ENCODE data around the gene NAA10. TPM values are rescaled to one million over a fixed set of nuclear protein-coding genes. Genes with fewer than 3 reads are reported as not detected.

The NAA10 gene
- total and polyA plus RNA-seq, 2 experiments from 2014 or later: 83.5 to 118 TPM

DNA sequence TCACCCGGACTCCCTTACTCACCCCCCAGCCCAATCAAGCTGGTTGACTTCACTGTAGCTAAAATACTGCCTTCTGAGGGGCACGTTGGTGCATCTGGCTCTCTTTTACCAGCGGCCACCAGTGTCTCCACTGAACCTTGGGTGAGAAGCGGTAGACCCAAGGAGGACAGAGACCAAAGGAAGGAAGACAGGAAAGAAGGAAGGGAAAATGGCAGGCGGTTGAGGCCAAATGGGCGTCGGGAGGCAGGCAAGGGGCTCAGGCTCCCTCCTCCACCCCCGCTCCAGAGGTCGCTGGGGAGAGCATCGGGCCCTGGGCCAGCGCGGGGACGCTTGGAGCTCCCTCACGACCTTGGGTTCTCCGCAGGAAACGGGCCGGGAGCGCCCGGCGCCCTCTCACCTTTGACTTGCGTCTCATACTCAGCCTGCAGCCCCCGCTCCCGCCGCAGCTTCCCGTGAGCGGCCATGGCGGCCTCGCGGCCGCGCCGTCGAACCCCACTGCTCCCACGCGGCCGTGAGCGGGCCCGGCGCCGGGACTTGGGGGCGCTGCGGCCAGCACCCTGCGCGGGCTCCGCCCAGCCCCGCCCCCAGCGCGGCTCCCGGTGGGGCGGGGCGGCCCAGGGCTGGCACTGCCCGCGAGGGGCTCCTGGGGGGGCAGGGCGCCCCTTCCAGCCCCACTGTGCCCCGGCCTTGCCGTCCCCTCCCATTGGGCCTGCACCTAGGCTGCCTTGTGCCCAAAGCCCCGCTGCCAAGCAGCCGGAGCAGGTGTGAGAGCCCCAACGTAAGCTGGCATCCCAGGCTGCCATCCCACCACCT is 8.9 kb downstream of the NAA10 start, which contains the start of gene ARHGAP4:
TSS of gene ARHGAP4 (minus strand) at position 526 of the 813 bp plus-strand sequence. CDS start at position 464, 62 bp downstream.
- peak within 1 kb of the TSS; percentile 85 for H3K4me2 ChIP-seq
- 65% methylated on average over 21 of the region's 59 CpGs for WGBS (ENCODE audit: low lambda C conversion rate, missing lambda C conversion rate)
- H3K36me3 ChIP-seq (replicated peaks; ENCODE audit: insufficient read depth, low read depth): no peaks in the 10 kb centered on the region
- H3K4me3 ChIP-seq: no peak within 1 kb of the TSS
- H4K20me1 ChIP-seq (ENCODE audit: insufficient read depth, poor library complexity, severe bottlenecking): no peaks in the 10 kb centered on the region
- H3K79me2 ChIP-seq: no peaks in the 10 kb centered on the region
- no peak within 1 kb of the TSS for H2AFZ ChIP-seq
- no peaks in the 10 kb centered on the region for H3K27me3 ChIP-seq
- TF ChIP-seq EZH2phosphoT487 (IDR thresholded peaks at IDR 0.05; ENCODE audit: low read depth, severe bottlenecking, unreplicated experiment) (no peak), EZH2 (IDR thresholded peaks at IDR 0.05; ENCODE audit: borderline replicate concordance) (no peak)
- TF ChIP-seq, protein P1, sequence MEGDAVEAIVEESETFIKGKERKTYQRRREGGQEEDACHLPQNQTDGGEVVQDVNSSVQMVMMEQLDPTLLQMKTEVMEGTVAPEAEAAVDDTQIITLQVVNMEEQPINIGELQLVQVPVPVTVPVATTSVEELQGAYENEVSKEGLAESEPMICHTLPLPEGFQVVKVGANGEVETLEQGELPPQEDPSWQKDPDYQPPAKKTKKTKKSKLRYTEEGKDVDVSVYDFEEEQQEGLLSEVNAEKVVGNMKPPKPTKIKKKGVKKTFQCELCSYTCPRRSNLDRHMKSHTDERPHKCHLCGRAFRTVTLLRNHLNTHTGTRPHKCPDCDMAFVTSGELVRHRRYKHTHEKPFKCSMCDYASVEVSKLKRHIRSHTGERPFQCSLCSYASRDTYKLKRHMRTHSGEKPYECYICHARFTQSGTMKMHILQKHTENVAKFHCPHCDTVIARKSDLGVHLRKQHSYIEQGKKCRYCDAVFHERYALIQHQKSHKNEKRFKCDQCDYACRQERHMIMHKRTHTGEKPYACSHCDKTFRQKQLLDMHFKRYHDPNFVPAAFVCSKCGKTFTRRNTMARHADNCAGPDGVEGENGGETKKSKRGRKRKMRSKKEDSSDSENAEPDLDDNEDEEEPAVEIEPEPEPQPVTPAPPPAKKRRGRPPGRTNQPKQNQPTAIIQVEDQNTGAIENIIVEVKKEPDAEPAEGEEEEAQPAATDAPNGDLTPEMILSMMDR (IDR thresholded peaks at IDR 0.05; ENCODE audit: poor library complexity): no peak
- H3K9me2 ChIP-seq (replicated peaks; ENCODE audit: insufficient read depth): no peaks in the 10 kb centered on the region
- H3K9me3 ChIP-seq (ENCODE audit: low read depth): no peaks in the 10 kb centered on the region
- H3K4me1 ChIP-seq (ENCODE audit: insufficient read depth): peaks cover 7% of the 10 kb centered on the region
- H3K27ac ChIP-seq: peak within 1 kb of the TSS; percentile 95
- DNase-seq (ENCODE audit: low spot score): no peak

DNA sequence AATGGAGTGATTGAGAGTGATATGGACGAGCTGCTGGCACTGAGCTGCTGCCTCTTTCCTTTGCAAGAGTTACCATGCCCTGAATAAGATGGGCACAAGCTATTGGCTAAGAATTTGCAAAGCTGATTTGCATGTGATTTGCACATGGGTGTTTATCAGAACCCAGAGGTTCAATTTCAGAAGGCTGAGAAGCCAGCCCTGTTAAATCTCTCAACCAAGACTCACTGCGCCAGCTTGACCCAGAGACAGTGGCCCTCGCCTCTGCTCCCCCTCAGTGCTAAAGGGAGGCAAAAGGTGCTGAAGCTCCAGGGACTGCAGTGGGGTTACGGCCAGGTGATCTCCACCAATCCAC is 9.5 kb downstream of the NAA10 start:
- DNase-seq (ENCODE audit: low spot score): no peak
- Histone ChIP-seq H3K9me3 (ENCODE audit: low read depth) (no peaks in the 10 kb centered on the region), H4K20me1 (ENCODE audit: insufficient read depth, poor library complexity, severe bottlenecking) (no peaks in the 10 kb centered on the region), H3K27me3 (no peaks in the 10 kb centered on the region), H2AFZ (no peak overlapping the region), H3K79me2 (no peaks in the 10 kb centered on the region), H3K27ac (no peak overlapping the region), H3K4me2 (no peak overlapping the region), H3K36me3 (replicated peaks; ENCODE audit: insufficient read depth, low read depth) (no peaks in the 10 kb centered on the region), H3K4me3 (no peak overlapping the region), H3K9me2 (replicated peaks; ENCODE audit: insufficient read depth) (no peaks in the 10 kb centered on the region), H3K4me1 (ENCODE audit: insufficient read depth) (peaks cover 7% of the 10 kb centered on the region)
- 76% methylated on average over 4 of the region's 4 CpGs for WGBS (ENCODE audit: low lambda C conversion rate, missing lambda C conversion rate)
- TF ChIP-seq, protein P1 (IDR thresholded peaks at IDR 0.05; ENCODE audit: poor library complexity): no peak
- TF ChIP-seq EZH2 (IDR thresholded peaks at IDR 0.05; ENCODE audit: borderline replicate concordance) (no peak), EZH2phosphoT487 (IDR thresholded peaks at IDR 0.05; ENCODE audit: low read depth, severe bottlenecking, unreplicated experiment) (no peak)

DNA sequence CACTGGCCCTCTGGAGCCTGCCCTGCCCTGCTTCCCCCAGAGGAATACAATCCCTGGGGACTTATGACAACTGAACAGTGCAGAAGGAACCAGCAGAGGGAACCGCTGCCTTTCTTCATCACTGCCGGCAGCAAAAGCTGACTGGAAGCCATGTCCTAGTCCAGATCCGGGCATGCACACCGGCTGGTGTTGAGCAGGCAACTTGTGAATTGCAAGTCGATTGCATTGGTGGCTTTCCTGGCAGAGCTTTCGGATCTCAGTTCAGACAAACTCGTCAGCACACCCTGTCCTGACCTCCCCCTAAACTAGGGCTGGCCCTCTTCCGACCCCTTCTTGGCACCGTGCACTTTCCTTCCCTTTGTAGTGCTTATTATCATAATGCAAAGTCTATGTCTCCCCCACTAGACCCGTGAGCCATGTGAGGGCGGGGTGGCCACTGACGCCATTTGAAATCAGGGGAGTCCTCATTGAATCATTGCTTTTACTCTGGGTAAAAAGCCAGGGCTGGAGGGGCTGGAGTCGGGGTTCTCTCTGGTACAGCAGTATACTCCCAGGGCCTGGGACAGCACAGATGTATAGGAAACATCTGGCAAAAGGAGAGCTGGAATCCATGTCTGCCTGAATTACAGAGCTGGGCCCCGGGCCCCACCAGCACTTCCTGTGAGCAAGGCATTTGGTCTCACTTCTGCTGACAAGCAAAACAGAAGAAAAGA is 10.5 kb downstream of the NAA10 start:
- H3K27me3 ChIP-seq: no peaks in the 10 kb centered on the region
- H3K36me3 ChIP-seq (replicated peaks; ENCODE audit: insufficient read depth, low read depth): no peaks in the 10 kb centered on the region
- TF ChIP-seq, protein P1 (IDR thresholded peaks at IDR 0.05; ENCODE audit: poor library complexity): peak; percentile 30
- no peak for TF ChIP-seq EZH2phosphoT487 (IDR thresholded peaks at IDR 0.05; ENCODE audit: low read depth, severe bottlenecking, unreplicated experiment)
- 59% methylated on average over 14 of the region's 14 CpGs for WGBS (ENCODE audit: low lambda C conversion rate, missing lambda C conversion rate)
- H3K79me2 ChIP-seq: no peaks in the 10 kb centered on the region
- no peaks in the 10 kb centered on the region for H3K9me3 ChIP-seq (ENCODE audit: low read depth)
- peaks cover 7% of the 10 kb centered on the region for H3K4me1 ChIP-seq (ENCODE audit: insufficient read depth)
- H3K9me2 ChIP-seq (replicated peaks; ENCODE audit: insufficient read depth): no peaks in the 10 kb centered on the region
- H2AFZ ChIP-seq: no peak overlapping the region
- H4K20me1 ChIP-seq (ENCODE audit: insufficient read depth, poor library complexity, severe bottlenecking): no peaks in the 10 kb centered on the region
- H3K27ac ChIP-seq: no peak overlapping the region
- H3K4me2 ChIP-seq: no peak overlapping the region
- no peak for DNase-seq (ENCODE audit: low spot score)
- no peak overlapping the region for H3K4me3 ChIP-seq

Data from hepatocyte (in vitro differentiated cells).